Activated CD4-positive, alpha-beta memory T cell treated with anti-CD3 and anti-CD28 coated beads for 36 hours (primary cell): ENCODE results near the gene BLCAP. TPM values are rescaled to one million over a fixed set of nuclear protein-coding genes. Genes with fewer than 3 reads are reported as not detected.
"Not testable (repeated sequence)": the region's sequence is repeated elsewhere in the genome, so short reads cannot be mapped to it uniquely, and the experiment has no call there.

Experiments used
- CTCF ChIA-PET: fragments of 350-600 bp; sonication (Branson Sonifier 250); formaldehyde crosslinking; loops from one replicate; lab custom pipeline; 2021; ENCODE audit warnings: antibody characterized with exemption, inconsistent platforms; lab: Charles Lee
- POLR2A ChIA-PET: fragments of 350-600 bp; sonication (Branson Sonifier 250); formaldehyde crosslinking; loops from one replicate; lab custom pipeline; 2021; ENCODE audit warnings: antibody characterized with exemption; lab: Charles Lee
- DNase-seq: peaks from one replicate; pipeline ENCODE4 v3.0.0-alpha.2; 2020
- H3K27ac Mint-ChIP-seq: one replicate; pipeline ENCODE4 v1.8.0; 2021; ENCODE audit warnings: mixed read lengths
- H3K27me3 Mint-ChIP-seq: one replicate; pipeline ENCODE4 v1.8.0; 2021; ENCODE audit warnings: mixed read lengths
- H3K36me3 Mint-ChIP-seq: one replicate; pipeline ENCODE4 v1.8.0; 2021; ENCODE audit warnings: mixed read lengths
- H3K4me1 Mint-ChIP-seq: one replicate; pipeline ENCODE4 v1.8.0; 2021; ENCODE audit warnings: low read depth, mixed read lengths
- H3K4me3 Mint-ChIP-seq: one replicate; pipeline ENCODE4 v1.8.0; 2021; ENCODE audit warnings: mild to moderate bottlenecking, mixed read lengths
- H3K9me3 Mint-ChIP-seq: one replicate; pipeline ENCODE4 v1.8.0; 2021; ENCODE audit warnings: mixed read lengths
- intact Hi-C: fragments of 100-400 bp; cut with micrococcal nuclease; formaldehyde crosslinking; loops from one replicate; pipeline ENCODE4 v1.15.1; 2023
- total RNA-seq, 2 experiments: library from RNA; stranded (reverse); gene quantifications; one replicate each; pipeline ENCODE4 v1.2.3, GENCODE V29; 2021

Gene BLCAP
- total RNA-seq, 2 experiments from 2014 or later, result 16.0 to 16.4 TPM

DNA sequence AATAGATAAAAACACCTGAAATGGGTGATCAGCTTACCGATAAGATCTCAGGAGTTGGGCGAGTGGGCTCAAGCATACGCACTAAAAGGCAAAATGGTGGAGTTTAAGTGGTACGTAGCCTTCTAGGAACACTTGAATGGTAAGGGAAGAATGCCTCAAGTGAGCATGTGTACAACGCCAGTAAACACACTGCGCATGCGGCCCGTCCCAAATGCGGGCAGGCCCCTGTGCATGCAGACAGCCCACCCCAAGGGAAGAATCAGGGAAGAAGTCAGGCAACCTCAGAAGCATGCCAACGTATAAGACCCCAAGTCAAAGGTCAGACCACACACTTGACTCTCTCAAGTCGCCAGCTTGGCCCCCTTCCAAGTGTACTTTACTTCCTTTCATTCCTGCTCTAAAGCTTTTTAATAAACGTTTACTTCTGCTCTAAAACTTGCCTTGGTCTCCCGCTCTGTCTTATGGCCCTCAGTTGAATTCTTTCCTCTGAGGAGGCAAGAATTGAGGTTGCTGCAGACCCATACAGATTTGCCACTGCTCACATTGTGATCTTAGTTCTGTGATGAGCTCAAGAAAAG, 27.1 kb upstream of the BLCAP start:
- H3K27ac Mint-ChIP-seq, H3K4me3 Mint-ChIP-seq, POLR2A ChIA-PET, intact Hi-C loops, H3K9me3 Mint-ChIP-seq, H3K36me3 Mint-ChIP-seq, H3K27me3 Mint-ChIP-seq, DNase-seq, H3K4me1 Mint-ChIP-seq: not testable (repeated sequence)
- CTCF ChIA-PET, result interaction anchor here (0.6 to 1.3 kb wide), 3 partner anchors 9 to 666 kb away, joined by 3 to 5 read pairs (median 3); no protein-coding TSS in a partner anchor

DNA sequence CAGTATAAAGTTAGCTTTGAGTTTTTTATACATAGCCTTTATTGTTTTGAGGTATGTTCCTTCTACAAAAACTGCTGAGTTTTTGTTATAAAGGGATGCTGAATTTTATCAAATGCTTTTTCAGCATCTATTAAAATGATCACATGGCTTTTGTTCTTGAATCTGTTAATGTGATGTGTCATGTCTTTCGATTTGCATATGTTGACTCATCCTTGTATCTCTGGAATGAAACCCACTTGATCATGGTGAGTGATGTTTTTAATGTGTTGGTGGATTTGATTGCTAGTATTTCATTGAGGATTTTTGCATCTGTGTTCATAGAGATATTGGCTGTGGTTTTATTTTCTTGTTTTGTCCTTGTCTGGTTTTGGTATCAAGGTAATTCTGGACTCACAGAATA, 24.7 kb upstream of the BLCAP start:
- Mint-ChIP-seq H3K36me3 (no peaks in the 10 kb centered on the region), H3K27ac (no peak overlapping the region), H3K9me3 (no peaks in the 10 kb centered on the region), H3K4me3 (no peak overlapping the region), H3K4me1 (peaks cover 5% of the 10 kb centered on the region), H3K27me3 (peaks cover 8% of the 10 kb centered on the region)
- CTCF ChIA-PET, result no interaction called here
- POLR2A ChIA-PET, result no interaction called here
- intact Hi-C loops, result no loop called here
- DNase-seq, result no peak

DNA sequence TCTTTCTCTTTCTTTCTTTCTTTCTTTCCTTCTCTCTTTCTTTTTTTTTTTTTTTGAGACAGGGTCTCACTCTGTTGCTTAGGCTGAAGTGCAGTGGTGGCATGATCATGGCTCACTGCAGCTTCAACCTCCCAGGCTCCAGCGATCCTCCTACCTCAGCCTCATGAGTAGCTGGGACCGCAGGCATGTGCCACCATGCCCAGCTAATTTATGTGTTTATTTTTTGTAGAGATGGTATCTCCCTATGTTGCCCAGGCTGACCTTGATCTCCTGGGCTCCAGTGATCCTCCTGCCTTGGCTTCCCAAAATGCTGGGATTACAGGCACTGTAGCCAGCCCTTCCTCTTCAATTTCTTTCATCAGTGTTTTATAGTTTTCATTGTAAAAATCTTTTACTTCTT, 24.0 kb upstream of the BLCAP start:
- H3K27ac Mint-ChIP-seq, H3K36me3 Mint-ChIP-seq, DNase-seq, H3K27me3 Mint-ChIP-seq, H3K4me1 Mint-ChIP-seq, H3K4me3 Mint-ChIP-seq, intact Hi-C loops, POLR2A ChIA-PET, H3K9me3 Mint-ChIP-seq, CTCF ChIA-PET: not testable (repeated sequence)

GRCh38 chr20:37550101-37550920, 22.6 kb upstream of the BLCAP start:
- H3K27me3 Mint-ChIP-seq, H3K27ac Mint-ChIP-seq, H3K36me3 Mint-ChIP-seq, H3K9me3 Mint-ChIP-seq, H3K4me1 Mint-ChIP-seq, DNase-seq, intact Hi-C loops, H3K4me3 Mint-ChIP-seq: not testable (repeated sequence)
- POLR2A ChIA-PET, result interaction anchor here (0.6 kb wide), 1 partner anchor 30 kb away, joined by 3 read pairs; no protein-coding TSS in a partner anchor
- CTCF ChIA-PET, result interaction anchor here (0.6 kb wide), 1 partner anchor 14 kb away, joined by 6 read pairs; no protein-coding TSS in a partner anchor

DNA sequence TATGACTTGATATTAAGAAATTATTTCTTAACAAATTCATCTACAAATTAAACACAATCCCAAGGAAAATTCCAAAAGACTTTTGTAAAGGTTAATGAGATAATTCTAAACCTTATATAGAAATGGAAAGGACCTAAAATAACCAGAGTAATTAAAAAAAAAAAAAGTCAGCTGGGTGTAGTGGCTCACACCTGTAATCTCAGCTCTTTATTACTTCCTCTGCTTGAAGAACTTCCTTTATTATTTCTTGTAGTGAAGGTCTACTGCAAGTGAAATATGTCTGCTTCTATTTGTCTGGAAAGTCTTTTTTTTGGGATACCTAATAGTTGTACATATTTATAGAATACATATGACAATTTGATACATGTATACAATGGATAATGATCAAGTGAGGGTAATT, 20.2 kb upstream of the BLCAP start:
- no peak for DNase-seq
- peaks cover 5% of the 10 kb centered on the region for H3K4me1 Mint-ChIP-seq
- CTCF ChIA-PET, result interaction anchor here (0.6 to 0.8 kb wide), 2 partner anchors 14 to 673 kb away, joined by 3 read pairs; no protein-coding TSS in a partner anchor
- no peaks in the 10 kb centered on the region for H3K27me3 Mint-ChIP-seq
- intact Hi-C loops, result no loop called here
- H3K36me3 Mint-ChIP-seq, result no peaks in the 10 kb centered on the region
- H3K27ac Mint-ChIP-seq, result no peak overlapping the region
- H3K4me3 Mint-ChIP-seq, result no peak overlapping the region
- no peaks in the 10 kb centered on the region for H3K9me3 Mint-ChIP-seq
- POLR2A ChIA-PET, result no interaction called here

GRCh38 chr20:37545516-37545915, 17.8 kb upstream of the BLCAP start:
- intact Hi-C loops, result no loop called here
- ChIA-PET POLR2A (no interaction called here), CTCF (interaction anchor here (1.3 kb wide), 1 partner anchor 9 kb away, joined by 3 read pairs; no protein-coding TSS in a partner anchor)
- no peaks in the 10 kb centered on the region for H3K4me1 Mint-ChIP-seq
- no peaks in the 10 kb centered on the region for H3K36me3 Mint-ChIP-seq
- DNase-seq, result no peak
- no peak overlapping the region for H3K4me3 Mint-ChIP-seq
- no peak overlapping the region for H3K27ac Mint-ChIP-seq
- H3K9me3 Mint-ChIP-seq, result no peaks in the 10 kb centered on the region
- H3K27me3 Mint-ChIP-seq, result no peaks in the 10 kb centered on the region

- Mint-ChIP-seq H3K4me3 (no peak overlapping the region), H3K4me1 (no peaks in the 10 kb centered on the region), H3K27me3 (no peaks in the 10 kb centered on the region), H3K9me3 (no peaks in the 10 kb centered on the region), H3K27ac (no peak overlapping the region), H3K36me3 (no peaks in the 10 kb centered on the region)
- no peak for DNase-seq
- CTCF ChIA-PET, result interaction anchor here (1.3 kb wide), 1 partner anchor 8 kb away, joined by 3 read pairs; no protein-coding TSS in a partner anchor
- POLR2A ChIA-PET, result no interaction called here
- intact Hi-C loops, result no loop called here
Observed at GRCh38 chr20:37544386-37544785, 16.7 kb upstream of the BLCAP start.

- no peak for DNase-seq
- intact Hi-C loops, result no loop called here
- ChIA-PET POLR2A (no interaction called here), CTCF (no interaction called here)
- no peaks in the 10 kb centered on the region for H3K4me1 Mint-ChIP-seq
- no peak overlapping the region for H3K4me3 Mint-ChIP-seq
- H3K27ac Mint-ChIP-seq, result no peak overlapping the region
- H3K36me3 Mint-ChIP-seq, result no peaks in the 10 kb centered on the region
- H3K9me3 Mint-ChIP-seq, result no peaks in the 10 kb centered on the region
- H3K27me3 Mint-ChIP-seq, result no peaks in the 10 kb centered on the region
Observed at GRCh38 chr20:37543828-37544227, 16.2 kb upstream of the BLCAP start.

- Mint-ChIP-seq H3K27ac (no peak overlapping the region), H3K9me3 (no peaks in the 10 kb centered on the region), H3K4me1 (no peaks in the 10 kb centered on the region), H3K4me3 (no peak overlapping the region), H3K27me3 (peaks cover 2% of the 10 kb centered on the region), H3K36me3 (no peaks in the 10 kb centered on the region)
- ChIA-PET CTCF (interaction anchor here (0.6 kb wide), 1 partner anchor 346 kb away, joined by 3 read pairs; no protein-coding TSS in a partner anchor), POLR2A (interaction anchor here (0.6 kb wide), 1 partner anchor 734 kb away, joined by 3 read pairs; no protein-coding TSS in a partner anchor)
- intact Hi-C loops, result no loop called here
- DNase-seq, result no peak
Observed at GRCh38 chr20:37542281-37542680, 14.6 kb upstream of the BLCAP start.

- no peak overlapping the region for H3K27ac Mint-ChIP-seq
- CTCF ChIA-PET, result interaction anchor here (1.0 kb wide), 1 partner anchor 23 kb away, joined by 5 read pairs; no protein-coding TSS in a partner anchor
Observed at GRCh38 chr20:37541326-37541725, 13.7 kb upstream of the BLCAP start.

GRCh38 chr20:37540838-37541237, 13.2 kb upstream of the BLCAP start:
- H3K4me3 Mint-ChIP-seq, H3K4me1 Mint-ChIP-seq, H3K27ac Mint-ChIP-seq, intact Hi-C loops, H3K9me3 Mint-ChIP-seq, H3K36me3 Mint-ChIP-seq, H3K27me3 Mint-ChIP-seq, DNase-seq, POLR2A ChIA-PET: not testable (repeated sequence)
- CTCF ChIA-PET, result interaction anchor here (1.0 kb wide), 1 partner anchor 24 kb away, joined by 5 read pairs; no protein-coding TSS in a partner anchor

More at GRCh38 chr20:37541326-37541725, 13.7 kb upstream of the BLCAP start:
- no peak for DNase-seq
- Mint-ChIP-seq H3K9me3 (no peaks in the 10 kb centered on the region), H3K27me3 (peaks cover 2% of the 10 kb centered on the region), H3K4me3 (no peak overlapping the region), H3K36me3 (no peaks in the 10 kb centered on the region), H3K4me1 (no peaks in the 10 kb centered on the region)
- intact Hi-C loops, result no loop called here
- POLR2A ChIA-PET, result interaction anchor here (0.6 kb wide), 1 partner anchor 137 kb away, joined by 6 read pairs; no protein-coding TSS in a partner anchor

GRCh38 chr20:37540001-37540400, 12.3 kb upstream of the BLCAP start:
- CTCF ChIA-PET, result no interaction called here
- H3K4me3 Mint-ChIP-seq, result no peak overlapping the region

More at GRCh38 chr20:37540001-37540400, 12.3 kb upstream of the BLCAP start:
- H3K27me3 Mint-ChIP-seq, result peaks cover 2% of the 10 kb centered on the region
- no peak overlapping the region for H3K27ac Mint-ChIP-seq
- intact Hi-C loops, result no loop called here
- no peaks in the 10 kb centered on the region for H3K36me3 Mint-ChIP-seq
- no peaks in the 10 kb centered on the region for H3K4me1 Mint-ChIP-seq
- DNase-seq, result no peak
- no peaks in the 10 kb centered on the region for H3K9me3 Mint-ChIP-seq
- POLR2A ChIA-PET, result no interaction called here
